K562 (cell line): ENCODE results near the gene LRRC25. TPM values are rescaled to one million over a fixed set of nuclear protein-coding genes. Genes with fewer than 3 reads are reported as not detected.

Source experiments
- BCOR ChIP-seq: fragments of 450-650 bp; IDR thresholded peaks from 2 replicates; pipeline ENCODE4 v1.6.1; 2016
- GATA2 ChIP-seq: sonication (generic); formaldehyde crosslinking; IDR thresholded peaks from 2 replicates; pipeline ENCODE4 v1.4.0; 2020; ENCODE audit warnings: mild to moderate bottlenecking, missing genetic modification reagents
- KLF10 ChIP-seq: fragments of 250-450 bp; sonication (Bioruptor Pico); IDR thresholded peaks from 2 replicates; pipeline ENCODE4 v1.6.1; 2021; ENCODE audit warnings: matching md5 sums
- KLF13 ChIP-seq: fragments of 450-650 bp; IDR thresholded peaks from 2 replicates; pipeline ENCODE4 v1.6.1; 2016; ENCODE audit warnings: missing genetic modification characterization, low read depth, mild to moderate bottlenecking, missing compliant biosample characterization, moderate library complexity, borderline replicate concordance
- MED1 ChIP-seq: sonication (generic); formaldehyde crosslinking; IDR thresholded peaks from 2 replicates; pipeline ENCODE4 v1.8.1; 2023; ENCODE audit warnings: missing genetic modification reagents, borderline replicate concordance
- NR1H2 ChIP-seq: sonication (generic); formaldehyde crosslinking; IDR thresholded peaks from 2 replicates; pipeline ENCODE4 v1.4.0; 2020; ENCODE audit warnings: mild to moderate bottlenecking, missing genetic modification reagents
- RBFOX2 ChIP-seq: fragments of 200-400 bp; formaldehyde crosslinking; IDR thresholded peaks from 2 replicates; pipeline ENCODE4 v1.6.1; 2017; ENCODE audit warnings: low read depth, mild to moderate bottlenecking, low read length, moderate library complexity
- RFX7 ChIP-seq: fragments of 250-450 bp; sonication (Bioruptor Pico); IDR thresholded peaks from 2 replicates; pipeline ENCODE4 v1.5.1; 2021; ENCODE audit warnings: mild to moderate bottlenecking
- SMARCB1 ChIP-seq: IDR thresholded peaks from 2 replicates; pipeline ENCODE4 v1.6.1; 2011; ENCODE audit warnings: improper control_type of control experiment, low read depth; ENCODE audit not compliant: insufficient read length
- SRSF7 ChIP-seq: fragments of 200-400 bp; formaldehyde crosslinking; optimal IDR thresholded peaks from 2 replicates; pipeline ENCODE3; 2017; ENCODE audit warnings: mild to moderate bottlenecking, low read depth, low read length
- STAT5A ChIP-seq: IDR thresholded peaks from 2 replicates; pipeline ENCODE4 v1.6.1; 2012; ENCODE audit warnings: low read length, inconsistent platforms, borderline replicate concordance
- TFAM ChIP-seq: fragments of 250-450 bp; sonication (Bioruptor Pico); conservative IDR thresholded peaks from 2 replicates; pipeline ENCODE4 v1.5.0; 2021; ENCODE audit warnings: mild to moderate bottlenecking, moderate library complexity
- THRA ChIP-seq: fragments of 450-650 bp; IDR thresholded peaks from 2 replicates; pipeline ENCODE4 v1.6.1; 2017; ENCODE audit warnings: mild to moderate bottlenecking, moderate library complexity
- TRIM24 ChIP-seq, 2 experiments: fragments of 450-650 bp; IDR thresholded peaks; 2 replicates each; pipeline ENCODE4 v1.6.1; 2016
- ZBTB40 ChIP-seq, 2 experiments: fragments of 450-650 bp in 1 of 2; sonication (generic) in 1 of 2; formaldehyde crosslinking in 1 of 2; IDR thresholded peaks; 2 replicates each; pipeline versions ENCODE4 v1.7.1 to v1.9.0; 2016 to 2022; ENCODE audit warnings: inconsistent platforms in 1 of 2, mild to moderate bottlenecking in 1 of 2, missing genetic modification reagents in 1 of 2
- ZFX ChIP-seq: sonication (generic); formaldehyde crosslinking; IDR thresholded peaks from 2 replicates; pipeline ENCODE4 v1.8.0; 2022; ENCODE audit warnings: mild to moderate bottlenecking, missing genetic modification reagents, moderate library complexity
- ZNF140 ChIP-seq: fragments of 250-450 bp; sonication (Bioruptor Pico); IDR thresholded peaks from 2 replicates; pipeline ENCODE4 v1.8.0; 2021; ENCODE audit warnings: moderate library complexity, mild to moderate bottlenecking, inconsistent platforms
- ZNF212 ChIP-seq: fragments of 450-650 bp; formaldehyde crosslinking; IDR thresholded peaks from 2 replicates; pipeline ENCODE4 v1.4.0; 2020; ENCODE audit warnings: mild to moderate bottlenecking
- ZNF232 ChIP-seq: sonication (generic); formaldehyde crosslinking; IDR thresholded peaks from 2 replicates; pipeline ENCODE4 v1.8.0; 2022; ENCODE audit warnings: mild to moderate bottlenecking, missing genetic modification reagents
- ZNF384 ChIP-seq: IDR thresholded peaks from 2 replicates; pipeline ENCODE4 v1.6.1; 2012; ENCODE audit warnings: low read depth, low read length, improper control_type of control experiment
- polyA plus RNA-seq, 8 experiments: library from polyadenylated mRNA; depleted of rRNA in 4 of 8; stranded (reverse) in 5 of 8; unstranded in 3 of 8; fragments of >200 nt; fragmentation: Nextera tagmentation in 2 of 8; fragmentation: Illumina TruSeq in 1 of 8; extraction: Ambion mirVana in 2 of 8; extraction: Trizol in 1 of 8; gene quantifications; 2 replicates each; pipeline versions ENCODE4 v1.2.1 to v1.2.3, GENCODE V29; 2011 to 2014; ENCODE audit warnings: inconsistent platforms in 1 of 8, missing spikeins in 1 of 8
- total RNA-seq, 7 experiments: library from RNA; depleted of rRNA in 6 of 7; stranded (reverse); fragments of >200 nt in 6 of 7; fragmentation: Illumina TruSeq in 2 of 7; extraction: Trizol in 2 of 7; gene quantifications; 2 replicates each; pipeline versions ENCODE4 v1.2.1 to v1.2.3, GENCODE V29; 2011 to 2021; ENCODE audit warnings: low replicate concordance in 1 of 7

The LRRC25 gene
- total and polyA plus RNA-seq, 9 of the 15 experiments (the other 6 are each of a cell fraction or from before 2014, with no cell fraction given) = 0.07 to 0.36 (median 0.10) TPM; not detected in 3

- peak; percentile 69 for TF ChIP-seq ZBTB40 (IDR thresholded peaks at IDR 0.05)
- no peak for TF ChIP-seq ZBTB40 (CRISPR knock-in tag; IDR thresholded peaks at IDR 0.05)
- TF ChIP-seq TRIM24 (IDR thresholded peaks at IDR 0.05) = no peak
- TF ChIP-seq ZNF140 = no peak
- peak; percentile 35; the same call in 1 of the 2 replicates for TF ChIP-seq BCOR
- TF ChIP-seq NR1H2 = no peak
- TF ChIP-seq SRSF7 = no peak
- no peak for TF ChIP-seq ZNF232 (CRISPR knock-in tag)
- no peak for TF ChIP-seq GATA2 (CRISPR knock-in tag)
- no peak for TF ChIP-seq THRA
- no peak for TF ChIP-seq KLF10 (CRISPR knock-in tag)
- TF ChIP-seq KLF13 (tag) = no peak
- TF ChIP-seq ZNF384 = no peak
- TF ChIP-seq RBFOX2 = peak; percentile 68; the same call in 1 of the 2 replicates
- peak; percentile 78 for TF ChIP-seq ZFX (CRISPR knock-in tag)
- no peak for TF ChIP-seq TFAM (CRISPR knock-in tag)
- no peak for TF ChIP-seq SMARCB1
- TF ChIP-seq RFX7 (CRISPR knock-in tag) = no peak
- TF ChIP-seq STAT5A = no peak
- no peak for TF ChIP-seq MED1 (CRISPR knock-in tag)
- TF ChIP-seq ZNF212 (CRISPR knock-in tag) = no peak
These were observed 21.2 kb upstream of the LRRC25 start (continued) for GRCh38 chr19:18418483-18419194.
